ENCODE measurements around the gene TMEM80.
"Not testable (repeated sequence)": the region's sequence is repeated elsewhere in the genome, so short reads cannot be mapped to it uniquely, and the experiment has no call there.

TMEM80 gene

DNA sequence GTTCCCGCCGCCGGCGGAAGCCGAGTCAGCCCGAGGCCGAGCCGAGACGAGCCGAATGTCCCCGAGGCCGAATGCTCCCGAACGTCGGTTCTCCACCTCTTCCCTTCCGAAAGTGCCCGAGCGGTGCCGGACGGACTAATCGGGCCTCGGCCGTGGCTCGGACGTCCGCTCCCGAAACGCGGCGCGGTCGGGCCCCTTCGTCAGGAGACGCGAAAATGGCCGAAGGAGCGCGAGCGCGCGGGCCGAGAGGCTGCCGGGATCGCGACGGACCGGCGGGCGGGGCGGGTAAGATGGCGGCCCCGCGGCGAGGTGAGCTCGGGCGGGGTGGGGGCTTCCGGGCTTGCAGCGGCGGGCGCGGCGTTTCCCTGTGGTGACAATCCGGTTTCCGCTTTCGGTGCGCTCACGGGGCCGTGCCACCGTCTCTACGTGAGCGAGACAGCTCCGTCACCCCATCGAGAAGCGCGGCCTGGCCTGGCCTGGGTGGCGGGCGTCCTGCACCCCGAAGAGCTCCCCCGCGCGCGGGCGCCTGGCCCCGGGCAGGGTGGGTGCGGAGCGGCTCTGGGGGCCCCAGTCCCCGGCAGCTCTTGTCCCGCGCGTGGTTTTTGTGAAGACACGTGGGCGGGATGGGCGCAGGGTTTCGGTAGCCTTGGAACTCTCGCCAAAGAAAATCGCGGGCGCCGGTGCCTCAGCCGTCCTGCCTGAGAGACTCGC is at the start of gene TMEM80:
TSS of gene TMEM80 (plus strand) at position 279 of the 711 bp plus-strand sequence. CDS start at position 291, 12 bp downstream.
- Histone ChIP-seq H3K36me3 (ENCODE audit: insufficient read depth, insufficient read length, low read length) (peaks cover 19% of the 10 kb centered on the region), H3K9me3 (ENCODE audit: insufficient read depth, low read length) (no peaks in the 10 kb centered on the region), H3K9ac (ENCODE audit: insufficient read length, low read depth) (peak within 1 kb of the TSS; percentile 91), H3K4me1 (ENCODE audit: insufficient read depth, insufficient read length) (peaks cover 28% of the 10 kb centered on the region), H3K4me3 (ENCODE audit: insufficient read length, low read depth) (peak within 1 kb of the TSS; percentile 78), H3K27me3 (ENCODE audit: insufficient read depth, insufficient read length) (no peaks in the 10 kb centered on the region)
- peak; percentile 99 for DNase-seq (ENCODE audit: low read depth, low spot score)
- no peak for TF ChIP-seq ZNF274 (IDR thresholded peaks at IDR 0.05; ENCODE audit: low read depth, low read length)
- TF ChIP-seq YY1 (IDR thresholded peaks at IDR 0.05; ENCODE audit: insufficient read depth, insufficient read length): peak; percentile 71
- no peak for TF ChIP-seq SUZ12 (IDR thresholded peaks at IDR 0.05; ENCODE audit: extremely low read depth, insufficient read depth, insufficient read length)

DNA sequence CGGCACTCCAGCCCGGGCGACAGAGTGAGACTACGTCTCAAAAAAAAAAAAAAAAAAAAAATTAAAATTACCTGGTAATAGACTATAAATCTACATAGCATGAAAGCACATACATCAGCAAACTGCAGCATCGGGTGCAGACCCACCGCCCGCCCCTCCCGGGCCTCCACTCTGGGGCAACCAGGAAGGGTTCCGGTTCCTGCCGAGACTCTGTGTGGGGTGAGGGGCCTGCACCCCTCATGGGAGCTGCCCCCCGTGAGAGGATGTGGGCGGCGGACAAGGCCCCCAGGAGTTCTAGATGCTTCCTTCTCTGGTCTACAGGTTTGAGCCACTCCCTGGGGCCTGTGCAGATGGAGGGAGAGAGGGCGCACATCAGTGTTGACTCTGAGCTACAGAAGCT is 49.4 kb upstream of the TMEM80 start:
- Histone ChIP-seq H3K36me3 (ENCODE audit: insufficient read depth, insufficient read length, low read length) (peaks cover 53% of the 10 kb centered on the region), H3K9me3 (ENCODE audit: insufficient read depth, low read length) (no peaks in the 10 kb centered on the region), H3K9ac (ENCODE audit: insufficient read length, low read depth) (peak overlapping the region; percentile 0), H3K4me1 (ENCODE audit: insufficient read depth, insufficient read length) (peaks cover 12% of the 10 kb centered on the region), H3K4me3 (ENCODE audit: insufficient read length, low read depth) (no peak overlapping the region), H3K27me3 (ENCODE audit: insufficient read depth, insufficient read length) (no peaks in the 10 kb centered on the region)
- no peak for DNase-seq (ENCODE audit: low read depth, low spot score)
- TF ChIP-seq ZNF274 (IDR thresholded peaks at IDR 0.05; ENCODE audit: low read depth, low read length) (no peak), YY1 (IDR thresholded peaks at IDR 0.05; ENCODE audit: insufficient read depth, insufficient read length) (no peak), SUZ12 (IDR thresholded peaks at IDR 0.05; ENCODE audit: extremely low read depth, insufficient read depth, insufficient read length) (no peak)

DNA sequence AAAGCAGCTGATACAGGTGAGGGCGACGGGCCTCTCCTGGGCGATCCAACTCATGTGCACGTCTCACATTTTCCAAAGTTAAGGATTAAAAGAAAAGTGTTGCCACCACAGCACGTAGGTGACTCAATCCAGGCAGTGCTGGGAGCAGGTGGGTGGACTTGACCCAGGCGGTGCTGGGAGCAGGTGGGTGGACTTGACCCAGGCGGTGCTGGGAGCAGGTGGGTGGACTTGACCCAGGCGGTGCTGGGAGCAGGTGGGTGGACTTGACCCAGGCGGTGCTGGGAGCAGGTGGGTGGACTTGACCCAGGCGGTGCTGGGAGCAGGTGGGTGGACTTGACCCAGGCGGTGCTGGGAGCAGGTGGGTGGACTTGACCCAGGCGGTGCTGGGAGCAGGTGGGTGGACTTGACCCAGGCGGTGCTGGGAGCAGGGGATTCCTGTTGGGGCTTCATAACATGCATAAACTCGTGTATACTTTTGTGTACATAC is 47.9 kb upstream of the TMEM80 start:
- H3K4me1 ChIP-seq (ENCODE audit: insufficient read depth, insufficient read length); H3K9ac ChIP-seq (ENCODE audit: insufficient read length, low read depth): not testable (repeated sequence)
- peaks cover 46% of the 10 kb centered on the region for H3K36me3 ChIP-seq (ENCODE audit: insufficient read depth, insufficient read length, low read length)

DNA sequence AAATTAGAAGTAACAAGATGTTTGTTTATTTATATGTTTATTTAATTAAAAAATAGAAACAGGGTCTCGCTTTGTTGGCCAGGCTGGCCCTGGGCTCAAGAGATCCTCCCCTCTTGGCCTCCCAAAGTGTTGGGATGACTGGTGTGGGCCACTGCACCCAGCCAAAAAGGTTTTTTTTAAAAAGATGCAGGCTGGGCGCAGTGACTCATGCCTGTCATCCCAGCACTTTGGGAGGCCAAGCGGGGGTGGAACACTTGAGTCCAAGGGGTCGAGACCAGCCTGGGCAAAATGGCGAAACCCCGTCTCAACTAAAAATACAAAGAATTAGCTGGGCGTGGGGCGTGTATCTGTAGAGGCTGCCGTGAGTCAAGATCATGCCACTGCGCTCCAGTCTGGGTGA is 45.1 kb upstream of the TMEM80 start:
- no peaks in the 10 kb centered on the region for H3K27me3 ChIP-seq (ENCODE audit: insufficient read depth, insufficient read length)
- peaks cover 42% of the 10 kb centered on the region for H3K36me3 ChIP-seq (ENCODE audit: insufficient read depth, insufficient read length, low read length)
- no peak overlapping the region for H3K9ac ChIP-seq (ENCODE audit: insufficient read length, low read depth)
- H3K4me1 ChIP-seq (ENCODE audit: insufficient read depth, insufficient read length): peaks cover 4% of the 10 kb centered on the region
- no peak for TF ChIP-seq ZNF274 (IDR thresholded peaks at IDR 0.05; ENCODE audit: low read depth, low read length)
- DNase-seq (ENCODE audit: low read depth, low spot score): no peak
- no peaks in the 10 kb centered on the region for H3K9me3 ChIP-seq (ENCODE audit: insufficient read depth, low read length)
- no peak overlapping the region for H3K4me3 ChIP-seq (ENCODE audit: insufficient read length, low read depth)

More for the DNA sequence above, 47.9 kb upstream of the TMEM80 start:
- not testable (repeated sequence) for H3K27me3 ChIP-seq (ENCODE audit: insufficient read depth, insufficient read length); H3K9me3 ChIP-seq (ENCODE audit: insufficient read depth, low read length); DNase-seq (ENCODE audit: low read depth, low spot score); H3K4me3 ChIP-seq (ENCODE audit: insufficient read length, low read depth)

DNA sequence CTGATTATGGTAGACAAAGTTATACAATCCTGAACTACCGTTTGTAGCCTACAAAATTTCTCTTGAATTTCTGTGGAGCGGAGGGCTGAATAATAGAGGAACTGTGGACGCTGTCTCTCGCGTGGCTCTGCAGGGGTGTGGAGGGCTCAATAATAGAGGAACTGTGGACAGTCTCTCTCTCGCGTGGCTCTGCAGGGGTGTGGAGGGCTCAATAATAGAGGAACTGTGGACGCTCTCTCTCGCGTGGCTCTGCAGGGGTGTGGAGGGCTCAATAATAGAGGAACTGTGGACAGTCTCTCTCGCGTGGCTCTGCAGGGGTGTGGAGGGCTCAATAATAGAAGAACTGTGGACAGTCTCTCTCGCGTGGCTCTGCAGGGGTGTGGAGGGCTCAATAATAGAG is 42.5 kb upstream of the TMEM80 start:
- DNase-seq (ENCODE audit: low read depth, low spot score): not testable (repeated sequence)

DNA sequence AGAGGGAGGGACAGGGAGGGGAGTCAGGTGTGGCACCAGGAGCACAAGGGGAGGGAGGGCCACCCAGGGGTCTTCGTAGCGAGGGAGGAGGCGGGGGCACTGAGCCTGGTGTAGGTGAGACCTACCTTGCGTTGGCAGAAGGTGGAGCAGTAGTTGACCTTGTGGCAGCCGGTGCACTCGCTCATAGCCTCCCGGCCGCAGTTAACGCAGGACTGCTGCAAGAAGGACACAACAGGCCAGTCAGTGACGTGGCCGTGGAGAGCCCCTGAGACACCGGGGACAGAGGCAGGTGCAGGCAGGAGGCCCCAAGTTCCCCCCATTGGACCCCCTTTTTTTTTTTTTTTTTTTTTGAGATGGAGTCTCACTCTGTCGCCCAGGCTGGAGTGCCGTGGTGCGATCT is 41.8 kb upstream of the TMEM80 start:
- TF ChIP-seq ZNF274 (IDR thresholded peaks at IDR 0.05; ENCODE audit: low read depth, low read length) (no peak), YY1 (IDR thresholded peaks at IDR 0.05; ENCODE audit: insufficient read depth, insufficient read length) (no peak), SUZ12 (IDR thresholded peaks at IDR 0.05; ENCODE audit: extremely low read depth, insufficient read depth, insufficient read length) (no peak)
- H3K4me3 ChIP-seq (ENCODE audit: insufficient read length, low read depth): no peak overlapping the region
- H3K4me1 ChIP-seq (ENCODE audit: insufficient read depth, insufficient read length): peaks cover 4% of the 10 kb centered on the region
- no peaks in the 10 kb centered on the region for H3K27me3 ChIP-seq (ENCODE audit: insufficient read depth, insufficient read length)
- H3K9me3 ChIP-seq (ENCODE audit: insufficient read depth, low read length): no peaks in the 10 kb centered on the region
- H3K9ac ChIP-seq (ENCODE audit: insufficient read length, low read depth): no peak overlapping the region
- H3K36me3 ChIP-seq (ENCODE audit: insufficient read depth, insufficient read length, low read length): peaks cover 59% of the 10 kb centered on the region
- no peak for DNase-seq (ENCODE audit: low read depth, low spot score)

More for the DNA sequence above, 42.5 kb upstream of the TMEM80 start:
- H3K9ac ChIP-seq (ENCODE audit: insufficient read length, low read depth); H3K9me3 ChIP-seq (ENCODE audit: insufficient read depth, low read length); H3K27me3 ChIP-seq (ENCODE audit: insufficient read depth, insufficient read length); H3K4me3 ChIP-seq (ENCODE audit: insufficient read length, low read depth); H3K4me1 ChIP-seq (ENCODE audit: insufficient read depth, insufficient read length): not testable (repeated sequence)
- peaks cover 53% of the 10 kb centered on the region for H3K36me3 ChIP-seq (ENCODE audit: insufficient read depth, insufficient read length, low read length)

DNA sequence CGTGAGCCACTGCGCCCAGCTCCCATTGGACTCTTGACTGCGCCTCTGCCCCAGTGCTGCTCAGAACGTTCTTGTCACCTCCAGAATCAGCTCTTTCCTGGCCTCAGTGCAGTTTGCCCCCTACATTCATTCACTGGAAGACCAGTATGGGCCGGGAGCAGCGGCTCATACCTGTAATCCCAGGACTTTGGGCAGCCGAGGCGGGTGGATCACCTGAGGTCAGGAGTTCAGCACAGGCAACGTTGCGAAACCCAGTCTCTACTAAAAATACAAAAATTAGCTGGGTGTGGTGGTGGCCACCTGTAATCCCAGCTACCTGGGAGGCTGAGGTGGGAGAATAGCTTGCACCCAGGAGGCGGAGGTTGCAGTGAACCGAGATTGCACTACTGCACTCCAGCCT is 41.2 kb upstream of the TMEM80 start:
- not testable (repeated sequence) for H3K9me3 ChIP-seq (ENCODE audit: insufficient read depth, low read length); H3K4me3 ChIP-seq (ENCODE audit: insufficient read length, low read depth); H3K4me1 ChIP-seq (ENCODE audit: insufficient read depth, insufficient read length); DNase-seq (ENCODE audit: low read depth, low spot score); H3K9ac ChIP-seq (ENCODE audit: insufficient read length, low read depth); H3K27me3 ChIP-seq (ENCODE audit: insufficient read depth, insufficient read length)
- peaks cover 64% of the 10 kb centered on the region for H3K36me3 ChIP-seq (ENCODE audit: insufficient read depth, insufficient read length, low read length)
